Neural cell (in vitro differentiated cells): ENCODE data around the gene GJA9. TPM values are rescaled to one million over a fixed set of nuclear protein-coding genes. Genes with fewer than 3 reads are reported as not detected.

ENCODE experiments used
- H2AFZ ChIP-seq: fragments of 200-600, 300-800 bp; sonication (generic), shearing (Covaris generic); 2 replicates; pipeline ENCODE4 v1.6.0; 2014; ENCODE audit warnings: low read depth, mild to moderate bottlenecking, antibody characterized with exemption, low read length, moderate library complexity
- H3F3A ChIP-seq: fragments of 200-600 bp; shearing (Covaris generic); 2 replicates; pipeline ENCODE4 v1.6.1; 2016; ENCODE audit warnings: mild to moderate bottlenecking, moderate library complexity, mixed read lengths, antibody characterized with exemption, low read length; ENCODE audit not compliant: insufficient read depth, poor library complexity, severe bottlenecking
- H3K27ac ChIP-seq: fragments of 200-600, 300-800 bp; sonication (generic), shearing (Covaris generic); 2 replicates; pipeline ENCODE4 v1.5.1; 2014; ENCODE audit warnings: mild to moderate bottlenecking, low read length, moderate library complexity
- H3K27me3 ChIP-seq: fragments of 300-800, 200-600 bp; sonication (generic), shearing (Covaris generic); 2 replicates; pipeline ENCODE4 v1.6.0; 2014; ENCODE audit warnings: mild to moderate bottlenecking, low read depth, low read length, moderate library complexity; ENCODE audit not compliant: insufficient read depth
- H3K36me3 ChIP-seq: fragments of 300-800, 200-600 bp; sonication (generic), shearing (Covaris generic); 2 replicates; pipeline ENCODE4 v1.5.1; 2014; ENCODE audit warnings: mild to moderate bottlenecking, antibody characterized with exemption, low read length, moderate library complexity; ENCODE audit not compliant: insufficient read depth
- H3K4me2 ChIP-seq: fragments of 300-800, 200-600 bp; sonication (generic), shearing (Covaris generic); 2 replicates; pipeline ENCODE4 v1.6.0; 2014; ENCODE audit warnings: mild to moderate bottlenecking, low read length
- H3K4me3 ChIP-seq: fragments of 300-800, 200-600 bp; sonication (generic), shearing (Covaris generic); 2 replicates; pipeline ENCODE4 v1.5.1; 2014; ENCODE audit warnings: mild to moderate bottlenecking, low read length, moderate library complexity
- H3K79me2 ChIP-seq: fragments of 200-600 bp; shearing (Covaris generic); replicated peaks from 2 replicates; pipeline ENCODE4 v1.6.0; 2014; ENCODE audit warnings: mild to moderate bottlenecking, low read length, moderate library complexity; ENCODE audit not compliant: insufficient read depth
- H3K9ac ChIP-seq: fragments of 300-800, 200-600 bp; sonication (generic), shearing (Covaris generic); 2 replicates; pipeline ENCODE4 v1.6.1; 2016; ENCODE audit warnings: mild to moderate bottlenecking, low read length, mixed read lengths
- H3K9me2 ChIP-seq: fragments of 200-600 bp; shearing (Covaris generic); 2 replicates; pipeline ENCODE4 v1.6.1; 2016; ENCODE audit warnings: mild to moderate bottlenecking, low read length, mixed read lengths; ENCODE audit not compliant: insufficient read depth
- H3K9me3 ChIP-seq: fragments of 200-600, 300-800 bp; sonication (generic), shearing (Covaris generic); 2 replicates; pipeline ENCODE4 v1.6.1; 2016; ENCODE audit warnings: mild to moderate bottlenecking, mixed run types, low read length, moderate library complexity, mixed read lengths
- H4K20me1 ChIP-seq: fragments of 200-600 bp; shearing (Covaris generic); 2 replicates; pipeline ENCODE4 v1.6.1; 2016; ENCODE audit warnings: mild to moderate bottlenecking, mixed run types; ENCODE audit not compliant: insufficient read depth
- CTCF ChIP-seq: fragments of 450-650 bp; IDR thresholded peaks from 2 replicates; pipeline ENCODE4 v1.5.1; 2014; ENCODE audit warnings: antibody characterized with exemption, mild to moderate bottlenecking, moderate library complexity; ENCODE audit not compliant: poor library complexity, severe bottlenecking
- EP300 ChIP-seq: fragments of 450-650 bp; conservative IDR thresholded peaks from 2 replicates; pipeline ENCODE4 v1.6.1; 2014; ENCODE audit warnings: antibody characterized with exemption, mild to moderate bottlenecking, moderate library complexity; ENCODE audit not compliant: poor library complexity, severe bottlenecking
- EZH2 ChIP-seq: fragments of 200-600, 300-800 bp; shearing (Covaris generic), sonication (generic); IDR thresholded peaks from 2 replicates; pipeline ENCODE4 v1.6.1; 2014; ENCODE audit warnings: antibody characterized with exemption, low read length, borderline replicate concordance, mild to moderate bottlenecking; ENCODE audit not compliant: insufficient read depth, poor library complexity, severe bottlenecking
- MXI1 ChIP-seq: fragments of 450-650 bp; conservative IDR thresholded peaks from 2 replicates; pipeline ENCODE4 v1.6.1; 2014; ENCODE audit warnings: antibody characterized with exemption, mild to moderate bottlenecking; ENCODE audit not compliant: poor library complexity, severe bottlenecking
- POLR2AphosphoS5 ChIP-seq: IDR thresholded peaks from 2 replicates; pipeline ENCODE4 v1.6.1; 2012
- RAD21 ChIP-seq: fragments of 450-650 bp; conservative IDR thresholded peaks from 2 replicates; pipeline ENCODE4 v1.6.1; 2014; ENCODE audit warnings: antibody characterized with exemption, mild to moderate bottlenecking, moderate library complexity
- REST ChIP-seq: IDR thresholded peaks from 2 replicates; pipeline ENCODE4 v1.6.1; 2012; ENCODE audit warnings: borderline replicate concordance
- SMC3 ChIP-seq: fragments of 450-650 bp; conservative IDR thresholded peaks from 2 replicates; pipeline ENCODE4 v1.6.1; 2014; ENCODE audit warnings: antibody characterized with exemption, mild to moderate bottlenecking, moderate library complexity; ENCODE audit not compliant: poor library complexity
- TAF1 ChIP-seq: IDR thresholded peaks from 2 replicates; pipeline ENCODE4 v1.6.1; 2012; ENCODE audit warnings: low read depth
- polyA plus RNA-seq: library from polyadenylated mRNA; depleted of rRNA; stranded (reverse); fragments of >200 nt; gene quantifications from 2 replicates; pipeline ENCODE4 v1.2.3, GENCODE V29; 2014

Gene GJA9
- polyA plus RNA-seq, 1 donor from 2014 or later: not detected

- no peak for TF ChIP-seq RAD21
- TF ChIP-seq TAF1: no peak
- TF ChIP-seq EZH2: no peak
- TF ChIP-seq EP300: no peak
- TF ChIP-seq CTCF: no peak
- TF ChIP-seq REST: no peak
- TF ChIP-seq MXI1: no peak
- no peak for TF ChIP-seq SMC3
- no peak for TF ChIP-seq POLR2AphosphoS5
- Histone ChIP-seq H3K4me2 (no peak overlapping the region), H3K27me3 (no peaks in the 10 kb centered on the region), H3K27ac (no peak overlapping the region), H3K9ac (no peak overlapping the region), H2AFZ (no peak overlapping the region), H3K4me3 (no peak overlapping the region), H4K20me1 (no peaks in the 10 kb centered on the region), H3K9me2 (no peaks in the 10 kb centered on the region), H3K36me3 (no peaks in the 10 kb centered on the region), H3K9me3 (no peaks in the 10 kb centered on the region), H3K79me2 (no peaks in the 10 kb centered on the region), H3F3A (no peaks in the 10 kb centered on the region)
Observed at GRCh38 chr1:38925391-38925790, 44.0 kb upstream of the GJA9 start.

- Histone ChIP-seq H3K79me2 (no peaks in the 10 kb centered on the region), H2AFZ (no peak overlapping the region), H3K9me2 (no peaks in the 10 kb centered on the region), H3K36me3 (no peaks in the 10 kb centered on the region), H3K4me3 (no peak overlapping the region), H3K27me3 (no peaks in the 10 kb centered on the region), H3K4me2 (no peak overlapping the region), H3K27ac (no peak overlapping the region), H3K9me3 (no peaks in the 10 kb centered on the region), H4K20me1 (no peaks in the 10 kb centered on the region), H3K9ac (no peak overlapping the region), H3F3A (no peaks in the 10 kb centered on the region)
- TF ChIP-seq TAF1 (no peak), POLR2AphosphoS5 (no peak), CTCF (no peak), RAD21 (no peak), REST (no peak), MXI1 (no peak), EP300 (no peak), SMC3 (no peak), EZH2 (no peak)
Observed at GRCh38 chr1:38923607-38924006, 42.2 kb upstream of the GJA9 start.
